H1 (cell line): ENCODE measurements around the gene AGAP1.

Experiments used
- CTCF ChIP-seq, 3 experiments: IDR thresholded peaks; 1 replicate in 2 of 3; 2 replicates in 1 of 3; pipeline versions ENCODE4 v1.5.1 to v1.6.1; 2011; ENCODE audit warnings: low read length in 3 of 3, mild to moderate bottlenecking in 3 of 3, inconsistent platforms in 2 of 3, low read depth in 1 of 3, moderate library complexity in 1 of 3; ENCODE audit not compliant: insufficient read depth in 1 of 3; ENCODE audit errors: control extremely low read depth in 1 of 3
- EZH2 ChIP-seq: fragments of 200-600 bp; sonication (generic); IDR thresholded peaks from 2 replicates; pipeline ENCODE4 v1.7.1; 2012; ENCODE audit warnings: low read depth, mild to moderate bottlenecking, moderate library complexity, low read length, inconsistent platforms; ENCODE audit not compliant: severe bottlenecking
- HDAC6 ChIP-seq: IDR thresholded peaks from one replicate; pipeline ENCODE4 v1.7.1; 2012; ENCODE audit warnings: low read depth, mild to moderate bottlenecking, inconsistent platforms, low read length, moderate library complexity
- JUN ChIP-seq: IDR thresholded peaks from 2 replicates; pipeline ENCODE4 v1.6.1; 2011; ENCODE audit warnings: low read depth, mild to moderate bottlenecking, improper control_type of control experiment, low read length
- KDM5A ChIP-seq: fragments of 200-600 bp; IDR thresholded peaks from 2 replicates; pipeline ENCODE4 v1.7.1; 2012; ENCODE audit warnings: mild to moderate bottlenecking, low read length, inconsistent platforms, mixed read lengths
- MAX ChIP-seq: IDR thresholded peaks from 2 replicates; pipeline ENCODE4 v1.6.1; 2012; ENCODE audit warnings: inconsistent platforms
- POLR2A ChIP-seq, 2 experiments: IDR thresholded peaks; 1 replicate in 1 of 2; 2 replicates in 1 of 2; pipeline ENCODE4 v1.6.1; 2011; ENCODE audit warnings: low read depth in 2 of 2, low read length in 2 of 2, mild to moderate bottlenecking in 2 of 2; ENCODE audit errors: control extremely low read depth in 1 of 2
- RAD21 ChIP-seq, 2 experiments: IDR thresholded peaks in 1 of 2; conservative IDR thresholded peaks in 1 of 2; 2 replicates each; pipeline ENCODE4 v1.6.1; 2011; ENCODE audit warnings: low read depth in 2 of 2, low read length in 2 of 2, improper control_type of control experiment in 1 of 2, inconsistent platforms in 1 of 2, mild to moderate bottlenecking in 1 of 2, moderate library complexity in 1 of 2
- SIN3A ChIP-seq, 2 experiments: IDR thresholded peaks in 1 of 2; conservative IDR thresholded peaks in 1 of 2; 2 replicates each; pipeline ENCODE4 v1.6.1; 2011 to 2012; ENCODE audit warnings: low read length in 2 of 2, improper control_type of control experiment in 1 of 2, low read depth in 1 of 2, mild to moderate bottlenecking in 1 of 2
- SP4 ChIP-seq: IDR thresholded peaks from 2 replicates; pipeline ENCODE4 v1.6.1; 2012; ENCODE audit warnings: low read length, inconsistent platforms
- TCF12 ChIP-seq: IDR thresholded peaks from 2 replicates; pipeline ENCODE4 v1.6.1; 2011; ENCODE audit warnings: low read depth, mild to moderate bottlenecking, low read length

GRCh38 chr2:235544689-235544969 lies 50.8 kb downstream of the AGAP1 start:
- TF ChIP-seq JUN = no peak
- TF ChIP-seq MAX = no peak
- no peak for TF ChIP-seq CTCF (IDR thresholded peaks at IDR 0.05; ENCODE audit: control extremely low read depth in 1 of 3, insufficient read depth in 1 of 3, low read depth in 1 of 3, low read length in 3 of 3)
- no peak for TF ChIP-seq POLR2A (IDR thresholded peaks at IDR 0.05; ENCODE audit: control extremely low read depth in 1 of 2, low read depth in 2 of 2, low read length in 2 of 2)
- TF ChIP-seq SP4 = no peak
- no peak for TF ChIP-seq HDAC6
- no peak for TF ChIP-seq SIN3A (conservative IDR thresholded peaks at IDR 0.05 in 1 of 2, IDR thresholded peaks at IDR 0.05 in 1 of 2; ENCODE audit: low read depth in 1 of 2, low read length in 2 of 2)
- TF ChIP-seq TCF12 = no peak
- TF ChIP-seq RAD21 (IDR thresholded peaks at IDR 0.05 in 1 of 2, conservative IDR thresholded peaks at IDR 0.05 in 1 of 2; ENCODE audit: low read depth in 2 of 2, low read length in 2 of 2) = no peak
- no peak for TF ChIP-seq EZH2
- TF ChIP-seq KDM5A = no peak
